Panc1 (cell line): ENCODE results near the gene CPM. TPM values are rescaled to one million over a fixed set of nuclear protein-coding genes. Genes with fewer than 3 reads are reported as not detected.

Experiments
- ATAC-seq: fragments of 200-7000 bp; cut with Tn5 transposase; 2 replicates; pipeline ENCODE4 v1.9.1; 2020; ENCODE audit warnings: mild to moderate bottlenecking, moderate library complexity
- BruUV-seq: library from RNA; stranded (reverse); fragments of 400-500 nt; replicated peaks from 2 replicates; lab custom pipeline; 2021; lab: Mats Ljungman, UMichigan
- CTCF ChIA-PET: fragments of 300-600 bp; sonication (Branson Sonifier 250); formaldehyde crosslinking; loops from one replicate; lab custom pipeline; 2022; ENCODE audit warnings: antibody characterized with exemption; lab: Charles Lee
- POLR2A ChIA-PET: fragments of 300-600 bp; sonication (Branson Sonifier 250); formaldehyde crosslinking; loops from one replicate; lab custom pipeline; 2022; ENCODE audit warnings: antibody characterized with exemption; lab: Charles Lee
- DNase-seq: peaks from one replicate; pipeline ENCODE4 v3.0.0-alpha.2; 2010; ENCODE audit warnings: low read depth, low spot score
- H3K27ac ChIP-seq: 2 replicates; pipeline ENCODE4 v1.5.1; 2011; ENCODE audit warnings: mild to moderate bottlenecking, low read length, inconsistent platforms
- H3K27me3 ChIP-seq: fragments of 200-500 bp; sonication (Bioruptor generic); 2 replicates; pipeline ENCODE4 v1.6.0; 2014; ENCODE audit warnings: low read length, inconsistent platforms; ENCODE audit not compliant: control insufficient read depth, insufficient read depth
- H3K36me3 ChIP-seq: fragments of 200-500 bp; sonication (Bioruptor generic); 2 replicates; pipeline ENCODE4 v1.5.1; 2014; ENCODE audit warnings: inconsistent platforms, mild to moderate bottlenecking, low read length, moderate library complexity; ENCODE audit not compliant: control insufficient read depth, insufficient read depth
- H3K4me1 ChIP-seq: 2 replicates; pipeline ENCODE4 v1.5.1; 2011; ENCODE audit warnings: inconsistent platforms, mild to moderate bottlenecking, low read length, moderate library complexity; ENCODE audit not compliant: control insufficient read depth, insufficient read depth
- H3K4me3 ChIP-seq, 2 experiments: 2 replicates each; pipeline ENCODE4 v1.5.1; 2011 to 2012; ENCODE audit warnings: low read depth in 2 of 2, low read length in 2 of 2, mild to moderate bottlenecking in 2 of 2, inconsistent platforms in 1 of 2, moderate library complexity in 1 of 2
- H3K9me3 ChIP-seq: fragments of 200-500 bp; sonication (Bioruptor generic); 2 replicates; pipeline ENCODE4 v1.5.1; 2014; ENCODE audit warnings: low read depth, mild to moderate bottlenecking, inconsistent platforms, low read length, moderate library complexity; ENCODE audit not compliant: control insufficient read depth, insufficient read depth
- POLR2AphosphoS5 ChIP-seq: IDR thresholded peaks from 2 replicates; pipeline ENCODE4 v1.6.1; 2012; ENCODE audit warnings: mild to moderate bottlenecking, low read depth, low read length, moderate library complexity
- SIN3A ChIP-seq: IDR thresholded peaks from 2 replicates; pipeline ENCODE4 v1.6.1; 2012; ENCODE audit warnings: low read depth, mild to moderate bottlenecking, low read length, moderate library complexity, borderline replicate concordance; ENCODE audit not compliant: insufficient read depth
- TCF7L2 ChIP-seq: IDR thresholded peaks from 2 replicates; pipeline ENCODE4 v1.6.1; 2011; ENCODE audit warnings: mild to moderate bottlenecking, low read depth, low read length, inconsistent platforms
- in situ Hi-C: cut with HindIII; loops from 2 replicates; pipeline ENCODE4 v1.10.0; 2016; ENCODE audit warnings: low sequenced_read_pairs, low pct_unique_long_range_greater_than_20kb
- intact Hi-C: fragments of 100-400 bp; cut with micrococcal nuclease; formaldehyde crosslinking; loops from one replicate; pipeline ENCODE4 v1.10.0; 2022; ENCODE audit not compliant: unreplicated experiment
- total RNA-seq: library from RNA; stranded (reverse); gene quantifications from one replicate; pipeline ENCODE4 v1.2.1, GENCODE V29; 2021; ENCODE audit not compliant: unreplicated experiment
- TF ChIP-seq, protein P1 (sequence below): fragments of 450-650 bp; IDR thresholded peaks from 2 replicates; pipeline ENCODE4 v1.5.1; 2017; ENCODE audit warnings: mild to moderate bottlenecking
- TF ChIP-seq, protein P2 (sequence below), 2 experiments: IDR thresholded peaks; 2 replicates each; pipeline ENCODE4 v1.6.1; 2011 to 2012; ENCODE audit warnings: low read depth in 2 of 2, control low read depth in 1 of 2, low read length in 1 of 2, mild to moderate bottlenecking in 1 of 2, moderate library complexity in 1 of 2; ENCODE audit not compliant: insufficient read depth in 1 of 2

CPM gene
- total RNA-seq, 1 experiment from 2014 or later: 11.2 TPM

DNA sequence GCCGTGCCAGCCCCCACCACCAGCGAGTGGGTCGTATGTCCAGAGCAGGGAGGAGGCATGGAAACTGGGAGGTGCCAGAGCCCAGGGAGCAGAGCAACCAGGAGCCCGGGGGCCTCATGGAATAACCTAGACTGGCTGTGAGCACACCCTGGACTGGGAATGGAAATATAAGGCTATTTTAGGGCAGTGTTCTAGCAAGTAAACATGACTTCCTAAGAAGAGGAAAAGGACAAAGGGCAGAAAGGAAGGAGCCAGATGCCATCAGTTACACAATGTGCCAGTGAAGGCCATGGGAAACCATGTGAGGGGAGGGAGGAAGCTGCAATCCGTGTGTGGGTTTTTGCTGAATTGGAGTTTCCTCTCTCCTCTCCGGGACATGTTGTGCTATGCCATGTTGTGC lies 18.7 kb upstream of the CPM start:
- no peak overlapping the region for H3K27ac ChIP-seq
- intact Hi-C loops: no loop called here
- in situ Hi-C loops: no loop called here
- ATAC-seq (no peak), DNase-seq (no peak)
- POLR2A ChIA-PET: no interaction called here
- H3K9me3 ChIP-seq: no peaks in the 10 kb centered on the region
- no TSS peak for BruUV-seq
- peaks cover 3% of the 10 kb centered on the region; the same call in 1 of the 2 replicates for H3K27me3 ChIP-seq
- H3K36me3 ChIP-seq: no peaks in the 10 kb centered on the region
- TF ChIP-seq TCF7L2 (no peak), POLR2AphosphoS5 (no peak), SIN3A (no peak)
- TF ChIP-seq, protein P1, sequence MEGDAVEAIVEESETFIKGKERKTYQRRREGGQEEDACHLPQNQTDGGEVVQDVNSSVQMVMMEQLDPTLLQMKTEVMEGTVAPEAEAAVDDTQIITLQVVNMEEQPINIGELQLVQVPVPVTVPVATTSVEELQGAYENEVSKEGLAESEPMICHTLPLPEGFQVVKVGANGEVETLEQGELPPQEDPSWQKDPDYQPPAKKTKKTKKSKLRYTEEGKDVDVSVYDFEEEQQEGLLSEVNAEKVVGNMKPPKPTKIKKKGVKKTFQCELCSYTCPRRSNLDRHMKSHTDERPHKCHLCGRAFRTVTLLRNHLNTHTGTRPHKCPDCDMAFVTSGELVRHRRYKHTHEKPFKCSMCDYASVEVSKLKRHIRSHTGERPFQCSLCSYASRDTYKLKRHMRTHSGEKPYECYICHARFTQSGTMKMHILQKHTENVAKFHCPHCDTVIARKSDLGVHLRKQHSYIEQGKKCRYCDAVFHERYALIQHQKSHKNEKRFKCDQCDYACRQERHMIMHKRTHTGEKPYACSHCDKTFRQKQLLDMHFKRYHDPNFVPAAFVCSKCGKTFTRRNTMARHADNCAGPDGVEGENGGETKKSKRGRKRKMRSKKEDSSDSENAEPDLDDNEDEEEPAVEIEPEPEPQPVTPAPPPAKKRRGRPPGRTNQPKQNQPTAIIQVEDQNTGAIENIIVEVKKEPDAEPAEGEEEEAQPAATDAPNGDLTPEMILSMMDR: no peak
- TF ChIP-seq, protein P2, sequence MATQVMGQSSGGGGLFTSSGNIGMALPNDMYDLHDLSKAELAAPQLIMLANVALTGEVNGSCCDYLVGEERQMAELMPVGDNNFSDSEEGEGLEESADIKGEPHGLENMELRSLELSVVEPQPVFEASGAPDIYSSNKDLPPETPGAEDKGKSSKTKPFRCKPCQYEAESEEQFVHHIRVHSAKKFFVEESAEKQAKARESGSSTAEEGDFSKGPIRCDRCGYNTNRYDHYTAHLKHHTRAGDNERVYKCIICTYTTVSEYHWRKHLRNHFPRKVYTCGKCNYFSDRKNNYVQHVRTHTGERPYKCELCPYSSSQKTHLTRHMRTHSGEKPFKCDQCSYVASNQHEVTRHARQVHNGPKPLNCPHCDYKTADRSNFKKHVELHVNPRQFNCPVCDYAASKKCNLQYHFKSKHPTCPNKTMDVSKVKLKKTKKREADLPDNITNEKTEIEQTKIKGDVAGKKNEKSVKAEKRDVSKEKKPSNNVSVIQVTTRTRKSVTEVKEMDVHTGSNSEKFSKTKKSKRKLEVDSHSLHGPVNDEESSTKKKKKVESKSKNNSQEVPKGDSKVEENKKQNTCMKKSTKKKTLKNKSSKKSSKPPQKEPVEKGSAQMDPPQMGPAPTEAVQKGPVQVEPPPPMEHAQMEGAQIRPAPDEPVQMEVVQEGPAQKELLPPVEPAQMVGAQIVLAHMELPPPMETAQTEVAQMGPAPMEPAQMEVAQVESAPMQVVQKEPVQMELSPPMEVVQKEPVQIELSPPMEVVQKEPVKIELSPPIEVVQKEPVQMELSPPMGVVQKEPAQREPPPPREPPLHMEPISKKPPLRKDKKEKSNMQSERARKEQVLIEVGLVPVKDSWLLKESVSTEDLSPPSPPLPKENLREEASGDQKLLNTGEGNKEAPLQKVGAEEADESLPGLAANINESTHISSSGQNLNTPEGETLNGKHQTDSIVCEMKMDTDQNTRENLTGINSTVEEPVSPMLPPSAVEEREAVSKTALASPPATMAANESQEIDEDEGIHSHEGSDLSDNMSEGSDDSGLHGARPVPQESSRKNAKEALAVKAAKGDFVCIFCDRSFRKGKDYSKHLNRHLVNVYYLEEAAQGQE (IDR thresholded peaks at IDR 0.05; ENCODE audit: insufficient read depth in 1 of 2, low read depth in 2 of 2, low read length in 1 of 2): no peak
- CTCF ChIA-PET: no interaction called here
- no peaks in the 10 kb centered on the region for H3K4me1 ChIP-seq
- H3K4me3 ChIP-seq: no peak overlapping the region

GRCh38 chr12:68950511-68950910 lies 17.5 kb upstream of the CPM start:
- no peaks in the 10 kb centered on the region for H3K4me1 ChIP-seq
- H3K36me3 ChIP-seq: no peaks in the 10 kb centered on the region
- POLR2A ChIA-PET: no interaction called here
- BruUV-seq: no TSS peak
- in situ Hi-C loops (no loop called here), intact Hi-C loops (no loop called here)
- H3K27ac ChIP-seq: no peak overlapping the region
- DNase-seq: no peak
- no peaks in the 10 kb centered on the region for H3K9me3 ChIP-seq
- peaks cover 3% of the 10 kb centered on the region; the same call in 1 of the 2 replicates for H3K27me3 ChIP-seq
- TF ChIP-seq, protein P1: no peak
- TF ChIP-seq SIN3A: no peak
- CTCF ChIA-PET: no interaction called here
- ATAC-seq: no peak
- no peak overlapping the region for H3K4me3 ChIP-seq
